Measurements from ENCODE around the gene GPER1. TPM values are rescaled to one million over a fixed set of nuclear protein-coding genes. Genes with fewer than 3 reads are reported as not detected.

GPER1 gene
- polyA plus RNA-seq, 1 donor (not counting 4 experiments of a cell fraction or from before 2014, with no cell fraction given): 0.05 TPM

DNA sequence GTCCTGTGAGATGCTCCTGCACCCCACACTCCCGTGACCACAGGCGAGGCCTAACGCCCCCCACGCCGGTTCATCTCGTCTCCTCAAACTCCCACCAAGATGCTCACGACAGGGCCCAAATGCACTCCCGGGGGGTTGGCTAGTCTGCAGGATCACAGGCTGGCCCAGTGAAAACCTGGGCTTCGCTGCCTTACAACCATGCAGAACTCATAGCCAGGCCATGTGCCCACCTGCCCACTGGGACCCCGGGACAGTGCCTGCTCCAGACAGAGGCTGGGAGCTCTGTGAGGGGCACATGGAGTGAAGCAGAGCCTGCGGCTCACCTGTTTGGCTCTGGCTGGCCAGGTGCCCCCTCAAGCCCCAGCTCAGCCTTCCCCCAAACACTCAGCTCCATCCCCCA lies 9.4 kb upstream of the GPER1 start:
- TF ChIP-seq, protein P1, sequence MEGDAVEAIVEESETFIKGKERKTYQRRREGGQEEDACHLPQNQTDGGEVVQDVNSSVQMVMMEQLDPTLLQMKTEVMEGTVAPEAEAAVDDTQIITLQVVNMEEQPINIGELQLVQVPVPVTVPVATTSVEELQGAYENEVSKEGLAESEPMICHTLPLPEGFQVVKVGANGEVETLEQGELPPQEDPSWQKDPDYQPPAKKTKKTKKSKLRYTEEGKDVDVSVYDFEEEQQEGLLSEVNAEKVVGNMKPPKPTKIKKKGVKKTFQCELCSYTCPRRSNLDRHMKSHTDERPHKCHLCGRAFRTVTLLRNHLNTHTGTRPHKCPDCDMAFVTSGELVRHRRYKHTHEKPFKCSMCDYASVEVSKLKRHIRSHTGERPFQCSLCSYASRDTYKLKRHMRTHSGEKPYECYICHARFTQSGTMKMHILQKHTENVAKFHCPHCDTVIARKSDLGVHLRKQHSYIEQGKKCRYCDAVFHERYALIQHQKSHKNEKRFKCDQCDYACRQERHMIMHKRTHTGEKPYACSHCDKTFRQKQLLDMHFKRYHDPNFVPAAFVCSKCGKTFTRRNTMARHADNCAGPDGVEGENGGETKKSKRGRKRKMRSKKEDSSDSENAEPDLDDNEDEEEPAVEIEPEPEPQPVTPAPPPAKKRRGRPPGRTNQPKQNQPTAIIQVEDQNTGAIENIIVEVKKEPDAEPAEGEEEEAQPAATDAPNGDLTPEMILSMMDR (optimal IDR thresholded peaks at IDR 0.05 in 1 of 3, IDR thresholded peaks at IDR 0.05 in 1 of 3, conservative IDR thresholded peaks at IDR 0.05 in 1 of 3; ENCODE audit: extremely low read depth in 1 of 3, insufficient read depth in 2 of 3, low read length in 3 of 3): no peak
- no peak for TF ChIP-seq EZH2 (IDR thresholded peaks at IDR 0.05; ENCODE audit: low read length)
- H4K20me1 ChIP-seq (ENCODE audit: control insufficient read depth, extremely low read depth, insufficient read depth, low read length): peaks cover 8% of the 10 kb centered on the region

DNA sequence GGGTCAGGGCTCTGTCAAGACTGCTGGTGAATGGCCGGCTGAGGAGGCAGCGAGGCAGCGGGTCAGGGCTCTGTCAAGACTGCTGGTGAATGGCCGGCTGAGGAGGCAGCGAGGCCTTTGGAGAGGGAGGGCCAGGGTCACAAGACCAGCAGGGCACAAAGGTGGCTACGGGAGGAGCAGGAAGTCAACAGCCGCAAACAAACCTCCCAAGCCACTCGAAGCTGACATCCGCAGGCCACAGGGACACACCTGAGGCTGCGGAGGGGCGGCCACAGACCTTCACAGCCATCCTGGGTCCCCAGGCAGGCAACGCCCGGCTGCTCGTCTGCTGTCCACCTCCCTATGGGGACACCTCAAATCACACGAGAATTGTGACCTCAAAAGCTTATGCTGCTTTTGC lies 8.9 kb upstream of the GPER1 start:
- FAIRE-seq (no peak), DNase-seq (ENCODE audit: low read depth, low spot score) (no peak)
- H4K20me1 ChIP-seq (ENCODE audit: control insufficient read depth, extremely low read depth, insufficient read depth, low read length): peaks cover 10% of the 10 kb centered on the region
- dilution Hi-C loops (cut with MboI; ENCODE audit: extremely low pct_ligation_motif_present, low sequenced_read_pairs): no loop called here
- no peak overlapping the region for H3K4me2 ChIP-seq (ENCODE audit: control insufficient read depth, extremely low read depth, insufficient read depth, low read depth, low read length)
- no peaks in the 10 kb centered on the region for H3K36me3 ChIP-seq (ENCODE audit: control insufficient read depth in 2 of 2, extremely low read depth in 1 of 2, insufficient read depth in 2 of 2, low read length in 2 of 2)
- no peak overlapping the region for H3K27ac ChIP-seq (ENCODE audit: control insufficient read depth, insufficient read depth, low read length)
- H3K9me3 ChIP-seq (ENCODE audit: control insufficient read depth, low read depth, low read length): no peaks in the 10 kb centered on the region
- no peak overlapping the region for H2AFZ ChIP-seq (ENCODE audit: control insufficient read depth, low read length)
- H3K9me1 ChIP-seq (ENCODE audit: control insufficient read depth, extremely low read depth, insufficient read depth, low read length): peaks cover 5% of the 10 kb centered on the region
- no peaks in the 10 kb centered on the region for H3K27me3 ChIP-seq (ENCODE audit: control insufficient read depth, extremely low read depth, insufficient read depth, low read length)
- no peak overlapping the region for H3K9ac ChIP-seq (ENCODE audit: control insufficient read depth, extremely low read depth, insufficient read depth, low read length)
- no peak overlapping the region for H3K4me3 ChIP-seq (ENCODE audit: control insufficient read depth in 2 of 3, extremely low read depth in 1 of 3, insufficient read depth in 2 of 3, low read depth in 1 of 3, low read length in 3 of 3)
- H3K79me2 ChIP-seq (ENCODE audit: control insufficient read depth, insufficient read depth, low read length): no peaks in the 10 kb centered on the region
- no peak for TF ChIP-seq EZH2 (IDR thresholded peaks at IDR 0.05; ENCODE audit: low read length)
- TF ChIP-seq, protein P1 (optimal IDR thresholded peaks at IDR 0.05 in 1 of 3, IDR thresholded peaks at IDR 0.05 in 1 of 3, conservative IDR thresholded peaks at IDR 0.05 in 1 of 3; ENCODE audit: extremely low read depth in 1 of 3, insufficient read depth in 2 of 3, low read length in 3 of 3): no peak
- peaks cover 17% of the 10 kb centered on the region for H3K4me1 ChIP-seq (ENCODE audit: control insufficient read depth, extremely low read depth, insufficient read depth, low read length)

More for the DNA sequence above, 9.4 kb upstream of the GPER1 start:
- no peaks in the 10 kb centered on the region for H3K36me3 ChIP-seq (ENCODE audit: control insufficient read depth in 2 of 2, extremely low read depth in 1 of 2, insufficient read depth in 2 of 2, low read length in 2 of 2)
- no peak overlapping the region for H2AFZ ChIP-seq (ENCODE audit: control insufficient read depth, low read length)
- no peak overlapping the region for H3K9ac ChIP-seq (ENCODE audit: control insufficient read depth, extremely low read depth, insufficient read depth, low read length)
- dilution Hi-C loops (cut with MboI; ENCODE audit: extremely low pct_ligation_motif_present, low sequenced_read_pairs): no loop called here
- H3K27me3 ChIP-seq (ENCODE audit: control insufficient read depth, extremely low read depth, insufficient read depth, low read length): no peaks in the 10 kb centered on the region
- DNase-seq (ENCODE audit: low read depth, low spot score) (no peak), FAIRE-seq (no peak)
- no peak overlapping the region for H3K4me2 ChIP-seq (ENCODE audit: control insufficient read depth, extremely low read depth, insufficient read depth, low read depth, low read length)
- peaks cover 5% of the 10 kb centered on the region for H3K9me1 ChIP-seq (ENCODE audit: control insufficient read depth, extremely low read depth, insufficient read depth, low read length)
- H3K27ac ChIP-seq (ENCODE audit: control insufficient read depth, insufficient read depth, low read length): no peak overlapping the region
- H3K4me3 ChIP-seq (ENCODE audit: control insufficient read depth in 2 of 3, extremely low read depth in 1 of 3, insufficient read depth in 2 of 3, low read depth in 1 of 3, low read length in 3 of 3): no peak overlapping the region
- no peaks in the 10 kb centered on the region for H3K79me2 ChIP-seq (ENCODE audit: control insufficient read depth, insufficient read depth, low read length)
- H3K9me3 ChIP-seq (ENCODE audit: control insufficient read depth, low read depth, low read length): no peaks in the 10 kb centered on the region
- peaks cover 12% of the 10 kb centered on the region for H3K4me1 ChIP-seq (ENCODE audit: control insufficient read depth, extremely low read depth, insufficient read depth, low read length)
